GM12874 (cell line): ENCODE data around the gene ODF4.

Source experiments
- TF ChIP-seq, protein P1 (sequence below): IDR thresholded peaks from 2 replicates; pipeline ENCODE4 v1.5.1; 2011; ENCODE audit warnings: low read depth, mild to moderate bottlenecking, control low read depth, low read length, moderate library complexity; ENCODE audit not compliant: insufficient read depth

Gene ODF4

DNA sequence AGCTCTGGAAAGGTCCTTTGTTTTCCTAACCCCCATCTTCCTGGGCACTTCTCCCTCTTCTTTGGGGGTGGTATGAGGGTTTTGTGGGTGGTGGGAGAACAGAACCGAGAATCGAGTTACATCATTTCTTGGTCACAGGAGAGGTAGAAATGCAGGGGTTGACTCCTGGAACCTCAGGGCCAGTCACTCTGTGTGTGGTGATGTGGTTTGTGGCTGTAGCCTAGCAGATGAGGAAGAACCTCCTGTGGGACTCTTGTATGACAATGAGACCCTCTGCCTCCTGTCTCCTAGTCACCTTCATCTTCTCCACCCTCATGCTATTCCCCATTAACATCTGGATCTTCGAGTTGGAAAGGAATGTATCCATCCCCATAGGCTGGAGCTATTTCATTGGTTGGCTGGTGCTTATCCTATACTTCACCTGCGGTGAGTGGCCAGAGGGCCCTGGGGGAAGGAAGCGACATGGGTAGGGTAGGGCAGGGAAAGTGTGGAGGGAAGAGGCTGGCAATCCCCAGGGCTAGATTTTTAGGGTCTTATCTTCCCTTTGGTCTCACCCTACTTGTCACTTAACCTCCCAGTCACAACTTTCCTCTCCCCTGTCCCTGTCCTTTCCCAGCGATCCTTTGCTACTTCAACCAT, 5.5 kb downstream of the ODF4 start:
- TF ChIP-seq, protein P1, sequence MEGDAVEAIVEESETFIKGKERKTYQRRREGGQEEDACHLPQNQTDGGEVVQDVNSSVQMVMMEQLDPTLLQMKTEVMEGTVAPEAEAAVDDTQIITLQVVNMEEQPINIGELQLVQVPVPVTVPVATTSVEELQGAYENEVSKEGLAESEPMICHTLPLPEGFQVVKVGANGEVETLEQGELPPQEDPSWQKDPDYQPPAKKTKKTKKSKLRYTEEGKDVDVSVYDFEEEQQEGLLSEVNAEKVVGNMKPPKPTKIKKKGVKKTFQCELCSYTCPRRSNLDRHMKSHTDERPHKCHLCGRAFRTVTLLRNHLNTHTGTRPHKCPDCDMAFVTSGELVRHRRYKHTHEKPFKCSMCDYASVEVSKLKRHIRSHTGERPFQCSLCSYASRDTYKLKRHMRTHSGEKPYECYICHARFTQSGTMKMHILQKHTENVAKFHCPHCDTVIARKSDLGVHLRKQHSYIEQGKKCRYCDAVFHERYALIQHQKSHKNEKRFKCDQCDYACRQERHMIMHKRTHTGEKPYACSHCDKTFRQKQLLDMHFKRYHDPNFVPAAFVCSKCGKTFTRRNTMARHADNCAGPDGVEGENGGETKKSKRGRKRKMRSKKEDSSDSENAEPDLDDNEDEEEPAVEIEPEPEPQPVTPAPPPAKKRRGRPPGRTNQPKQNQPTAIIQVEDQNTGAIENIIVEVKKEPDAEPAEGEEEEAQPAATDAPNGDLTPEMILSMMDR, result no peak

GRCh38 chr17:8345951-8346665, 6.5 kb downstream of the ODF4 start:
- TF ChIP-seq, protein P1, result no peak

- TF ChIP-seq, protein P1, result no peak
Measured at GRCh38 chr17:8350339-8350738, 10.7 kb downstream of the ODF4 start.

DNA sequence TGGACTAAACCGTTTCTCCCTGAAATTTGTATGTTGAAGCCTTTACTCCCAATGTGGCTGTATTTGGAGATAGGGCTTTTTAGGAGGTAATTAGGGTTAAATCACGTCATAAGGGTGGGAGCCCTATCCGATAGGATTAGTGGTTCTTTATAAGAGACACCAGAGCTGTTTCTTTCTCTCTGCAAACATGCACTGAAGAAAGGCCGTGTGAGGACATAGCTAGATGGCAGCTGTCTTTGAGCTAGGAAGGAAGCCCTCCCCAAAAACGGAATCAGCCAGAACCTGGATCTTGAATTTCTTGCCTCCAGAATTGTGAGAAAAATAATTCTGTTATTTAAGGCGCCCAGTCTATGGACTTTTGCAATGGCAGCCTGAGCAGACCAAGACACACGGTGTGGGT, 14.1 kb downstream of the ODF4 start:
- TF ChIP-seq, protein P1, result no peak

- TF ChIP-seq, protein P1, result no peak
Measured at GRCh38 chr17:8354236-8354635, 14.6 kb downstream of the ODF4 start.

DNA sequence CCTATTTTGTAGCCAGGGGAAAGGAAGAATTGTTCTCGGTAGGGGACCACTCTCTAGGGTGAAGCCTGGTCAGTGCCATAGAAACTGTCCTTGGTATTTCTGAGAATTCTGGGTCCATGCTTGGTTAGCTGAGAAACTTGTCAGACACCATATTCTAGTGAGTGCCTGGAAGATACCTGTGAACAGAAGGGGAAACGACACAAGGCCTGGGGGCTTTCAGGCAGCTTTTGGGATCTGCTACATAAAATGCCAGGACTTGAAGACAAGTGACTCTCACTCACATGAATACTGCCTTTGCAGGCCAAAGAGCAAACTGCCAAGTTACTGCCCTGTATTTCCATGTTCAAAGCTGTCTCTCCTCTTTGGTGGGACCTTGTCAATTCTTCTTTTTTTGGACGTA, 18.3 kb downstream of the ODF4 start:
- TF ChIP-seq, protein P1, result no peak

- TF ChIP-seq, protein P1, result no peak
Measured at GRCh38 chr17:8359769-8360168, 20.1 kb downstream of the ODF4 start.
